ENCODE measurements around the gene NUPR1.
A peak's percentile ranks its signal among the peaks of the same experiment; 100 is the strongest.

Gene NUPR1

DNA sequence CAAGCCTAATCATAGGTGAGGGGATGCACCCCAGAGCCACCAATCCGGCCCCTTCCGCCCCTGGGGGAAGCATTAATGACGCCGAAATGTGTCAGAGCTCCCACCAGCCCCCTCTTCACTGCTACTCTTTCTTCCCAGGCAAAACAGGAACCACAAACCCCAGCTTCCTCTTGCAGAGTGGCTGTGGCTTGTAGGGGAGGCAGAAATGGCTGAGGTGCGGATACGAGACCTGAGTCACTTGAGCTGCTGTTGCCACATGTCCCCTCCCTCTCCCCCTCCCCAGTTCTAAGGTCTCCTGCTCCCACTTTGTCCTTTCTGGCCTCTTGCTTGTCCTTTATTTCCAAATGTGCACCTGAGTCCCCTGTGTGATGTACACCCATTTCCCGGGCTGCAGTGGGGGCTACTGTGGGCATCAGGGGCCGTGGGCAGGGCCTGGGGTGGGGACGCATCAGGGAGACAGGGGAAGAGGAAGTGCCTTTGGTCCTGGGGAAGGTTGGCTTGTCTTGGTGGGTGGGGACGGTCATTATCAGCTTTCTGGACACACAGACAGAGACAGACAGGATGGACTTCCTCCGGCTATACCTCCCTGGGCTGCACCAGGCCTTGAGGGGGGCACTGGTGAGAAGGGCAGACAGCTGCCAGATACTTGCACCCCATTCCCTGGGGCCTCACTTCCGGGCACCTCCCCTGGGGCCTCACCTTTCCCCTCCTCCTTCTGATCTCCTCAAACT lies 44.5 kb downstream of the NUPR1 start, which contains the start of gene APOBR:
Gene APOBR, plus strand, starts transcription at position 523 of the 731 bp plus-strand sequence. Its CDS starts 39 bp downstream, at position 562.
- TF ChIP-seq RAD21 (IDR thresholded peaks at IDR 0.05; ENCODE audit: low read depth), result no peak
- no peak for TF ChIP-seq TCF12 (IDR thresholded peaks at IDR 0.05; ENCODE audit: low read depth)
- no peak for TF ChIP-seq CREB1 (IDR thresholded peaks at IDR 0.05; ENCODE audit: low read depth)
- TF ChIP-seq CEBPB (IDR thresholded peaks at IDR 0.05), result no peak
- TF ChIP-seq, protein P1, sequence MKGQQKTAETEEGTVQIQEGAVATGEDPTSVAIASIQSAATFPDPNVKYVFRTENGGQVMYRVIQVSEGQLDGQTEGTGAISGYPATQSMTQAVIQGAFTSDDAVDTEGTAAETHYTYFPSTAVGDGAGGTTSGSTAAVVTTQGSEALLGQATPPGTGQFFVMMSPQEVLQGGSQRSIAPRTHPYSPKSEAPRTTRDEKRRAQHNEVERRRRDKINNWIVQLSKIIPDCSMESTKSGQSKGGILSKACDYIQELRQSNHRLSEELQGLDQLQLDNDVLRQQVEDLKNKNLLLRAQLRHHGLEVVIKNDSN (IDR thresholded peaks at IDR 0.05), result no peak
- TF ChIP-seq TAF1 (IDR thresholded peaks at IDR 0.05; ENCODE audit: low read depth), result no peak
- TF ChIP-seq FOXM1 (IDR thresholded peaks at IDR 0.05; ENCODE audit: borderline replicate concordance, low read depth), result no peak
- no peak for TF ChIP-seq EGR1 (IDR thresholded peaks at IDR 0.05)
- no peak for TF ChIP-seq ZBTB7A (IDR thresholded peaks at IDR 0.05; ENCODE audit: low read depth)
- no peak for TF ChIP-seq TEAD4 (IDR thresholded peaks at IDR 0.05)
- TF ChIP-seq YY1 (IDR thresholded peaks at IDR 0.05; ENCODE audit: low read depth), result no peak

DNA sequence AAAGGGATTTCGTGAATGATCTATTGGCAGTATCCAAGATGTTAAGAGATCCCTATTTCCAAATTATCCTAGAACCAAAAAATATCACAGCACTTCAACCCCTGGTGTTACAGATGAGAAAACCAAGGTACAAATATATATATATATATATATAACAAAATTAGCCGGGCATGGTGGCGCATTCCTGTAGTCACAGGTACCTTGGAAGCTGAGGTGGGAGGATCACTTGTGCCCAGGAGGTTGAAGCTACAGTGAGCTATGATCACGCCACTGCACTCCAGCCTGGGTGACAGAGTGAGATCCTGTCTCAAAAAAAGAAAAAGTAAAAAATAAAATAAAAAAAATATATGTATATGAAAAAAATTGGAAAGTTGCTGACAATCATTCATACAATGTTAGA lies 46.3 kb downstream of the NUPR1 start:
- TF ChIP-seq TAF1 (IDR thresholded peaks at IDR 0.05; ENCODE audit: low read depth) (no peak), TEAD4 (IDR thresholded peaks at IDR 0.05) (no peak), YY1 (IDR thresholded peaks at IDR 0.05; ENCODE audit: low read depth) (no peak), EP300 (IDR thresholded peaks at IDR 0.05; ENCODE audit: borderline replicate concordance) (no peak), EGR1 (IDR thresholded peaks at IDR 0.05) (no peak), FOXM1 (IDR thresholded peaks at IDR 0.05; ENCODE audit: borderline replicate concordance, low read depth) (no peak), RAD21 (IDR thresholded peaks at IDR 0.05; ENCODE audit: low read depth) (no peak), ZBTB7A (IDR thresholded peaks at IDR 0.05; ENCODE audit: low read depth) (no peak), TCF12 (IDR thresholded peaks at IDR 0.05; ENCODE audit: low read depth) (no peak), NFIC (IDR thresholded peaks at IDR 0.05) (no peak)
- TF ChIP-seq, protein P2, sequence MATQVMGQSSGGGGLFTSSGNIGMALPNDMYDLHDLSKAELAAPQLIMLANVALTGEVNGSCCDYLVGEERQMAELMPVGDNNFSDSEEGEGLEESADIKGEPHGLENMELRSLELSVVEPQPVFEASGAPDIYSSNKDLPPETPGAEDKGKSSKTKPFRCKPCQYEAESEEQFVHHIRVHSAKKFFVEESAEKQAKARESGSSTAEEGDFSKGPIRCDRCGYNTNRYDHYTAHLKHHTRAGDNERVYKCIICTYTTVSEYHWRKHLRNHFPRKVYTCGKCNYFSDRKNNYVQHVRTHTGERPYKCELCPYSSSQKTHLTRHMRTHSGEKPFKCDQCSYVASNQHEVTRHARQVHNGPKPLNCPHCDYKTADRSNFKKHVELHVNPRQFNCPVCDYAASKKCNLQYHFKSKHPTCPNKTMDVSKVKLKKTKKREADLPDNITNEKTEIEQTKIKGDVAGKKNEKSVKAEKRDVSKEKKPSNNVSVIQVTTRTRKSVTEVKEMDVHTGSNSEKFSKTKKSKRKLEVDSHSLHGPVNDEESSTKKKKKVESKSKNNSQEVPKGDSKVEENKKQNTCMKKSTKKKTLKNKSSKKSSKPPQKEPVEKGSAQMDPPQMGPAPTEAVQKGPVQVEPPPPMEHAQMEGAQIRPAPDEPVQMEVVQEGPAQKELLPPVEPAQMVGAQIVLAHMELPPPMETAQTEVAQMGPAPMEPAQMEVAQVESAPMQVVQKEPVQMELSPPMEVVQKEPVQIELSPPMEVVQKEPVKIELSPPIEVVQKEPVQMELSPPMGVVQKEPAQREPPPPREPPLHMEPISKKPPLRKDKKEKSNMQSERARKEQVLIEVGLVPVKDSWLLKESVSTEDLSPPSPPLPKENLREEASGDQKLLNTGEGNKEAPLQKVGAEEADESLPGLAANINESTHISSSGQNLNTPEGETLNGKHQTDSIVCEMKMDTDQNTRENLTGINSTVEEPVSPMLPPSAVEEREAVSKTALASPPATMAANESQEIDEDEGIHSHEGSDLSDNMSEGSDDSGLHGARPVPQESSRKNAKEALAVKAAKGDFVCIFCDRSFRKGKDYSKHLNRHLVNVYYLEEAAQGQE (IDR thresholded peaks at IDR 0.05; ENCODE audit: low read depth), result no peak
- TF ChIP-seq, protein P3, sequence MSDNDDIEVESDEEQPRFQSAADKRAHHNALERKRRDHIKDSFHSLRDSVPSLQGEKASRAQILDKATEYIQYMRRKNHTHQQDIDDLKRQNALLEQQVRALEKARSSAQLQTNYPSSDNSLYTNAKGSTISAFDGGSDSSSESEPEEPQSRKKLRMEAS (IDR thresholded peaks at IDR 0.05), result no peak

DNA sequence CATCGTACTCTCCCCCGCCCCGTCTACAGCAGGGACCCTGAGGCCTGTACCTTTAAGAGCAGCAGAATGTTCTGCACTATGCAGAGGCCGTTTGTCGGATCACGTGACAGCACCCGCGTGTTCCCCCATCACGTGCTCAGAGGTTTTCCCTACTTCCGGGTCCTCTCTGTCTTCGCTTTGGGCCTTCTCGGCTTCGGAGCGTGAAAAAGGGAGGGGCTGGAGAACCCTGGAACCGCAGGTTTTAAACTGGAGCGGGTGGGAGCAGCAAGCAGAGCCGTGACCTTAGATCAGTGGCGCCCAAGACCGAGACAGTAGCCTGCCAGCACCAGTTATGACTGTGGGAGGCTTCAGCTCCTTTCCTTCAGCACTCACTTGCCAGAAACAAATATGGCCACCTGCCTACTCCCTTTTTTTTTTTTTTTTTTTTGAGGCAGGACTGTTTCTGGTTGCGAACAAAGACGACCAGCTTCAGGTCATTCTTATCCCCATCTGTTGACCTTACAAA lies 46.8 kb downstream of the NUPR1 start, which contains the start of gene CLN3:
Gene CLN3, minus strand, starts transcription at position 105 of the 505 bp plus-strand sequence. CDS start 315 bp downstream, outside the sequence.
- TF ChIP-seq, protein P3 (IDR thresholded peaks at IDR 0.05), result peak; percentile 93
- TF ChIP-seq, protein P2 (IDR thresholded peaks at IDR 0.05; ENCODE audit: low read depth), result no peak
- TF ChIP-seq EP300 (IDR thresholded peaks at IDR 0.05; ENCODE audit: borderline replicate concordance), result peak; percentile 19; the same call in 1 of the 2 replicates
- TF ChIP-seq TEAD4 (IDR thresholded peaks at IDR 0.05), result no peak
- TF ChIP-seq, protein P1 (IDR thresholded peaks at IDR 0.05), result peak; percentile 99
- TF ChIP-seq CEBPB (IDR thresholded peaks at IDR 0.05), result no peak
- peak; percentile 98 for TF ChIP-seq YY1 (IDR thresholded peaks at IDR 0.05; ENCODE audit: low read depth)
- TF ChIP-seq NFIC (IDR thresholded peaks at IDR 0.05), result no peak
- TF ChIP-seq TAF1 (IDR thresholded peaks at IDR 0.05; ENCODE audit: low read depth), result no peak; the same call in 1 of the 2 replicates
- no peak for TF ChIP-seq CREB1 (IDR thresholded peaks at IDR 0.05; ENCODE audit: low read depth)
- TF ChIP-seq RAD21 (IDR thresholded peaks at IDR 0.05; ENCODE audit: low read depth), result no peak
- peak; percentile 68; the same call in 1 of the 2 replicates for TF ChIP-seq TCF12 (IDR thresholded peaks at IDR 0.05; ENCODE audit: low read depth)
- peak; percentile 57; the same call in 1 of the 2 replicates for TF ChIP-seq EGR1 (IDR thresholded peaks at IDR 0.05)
- TF ChIP-seq FOXM1 (IDR thresholded peaks at IDR 0.05; ENCODE audit: borderline replicate concordance, low read depth), result no peak
- no peak for TF ChIP-seq ZBTB7A (IDR thresholded peaks at IDR 0.05; ENCODE audit: low read depth)

DNA sequence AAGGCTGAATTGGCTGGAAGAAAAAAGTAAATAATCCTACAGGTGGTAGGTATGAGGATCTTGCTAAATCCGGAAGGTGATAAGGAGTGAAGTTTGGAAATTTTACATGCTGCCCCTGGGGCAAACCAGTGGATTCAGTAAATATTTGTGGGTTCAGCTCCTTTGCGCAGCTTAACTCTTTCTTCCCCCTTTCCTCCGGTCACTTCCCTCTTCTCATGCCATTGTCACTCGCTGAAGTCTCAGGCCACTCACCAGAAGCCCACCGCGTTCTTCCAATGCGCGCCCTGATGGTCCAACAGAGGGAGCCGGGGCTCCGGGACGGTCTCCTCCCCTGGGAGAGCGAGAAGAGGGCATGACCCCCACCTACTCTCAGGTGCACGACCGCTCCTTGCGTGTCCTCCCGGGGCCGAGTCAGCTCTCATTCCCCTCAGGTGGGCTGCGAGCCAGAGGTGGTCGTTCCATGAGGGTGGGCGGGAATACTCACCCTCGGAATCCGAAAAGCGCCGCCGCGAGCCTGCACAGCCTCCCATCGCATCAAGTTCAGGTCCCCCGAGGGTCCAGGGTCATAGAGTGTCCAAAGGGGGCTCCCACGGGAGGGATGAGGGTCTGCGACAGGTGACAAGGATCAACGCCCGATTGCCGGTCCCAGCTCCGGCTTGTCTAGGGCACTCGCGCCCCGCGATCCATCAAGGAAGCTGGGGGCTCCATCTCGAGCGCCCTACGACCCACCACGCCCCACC lies 47.4 kb downstream of the NUPR1 start:
- peak; percentile 98 for TF ChIP-seq ZBTB7A (IDR thresholded peaks at IDR 0.05; ENCODE audit: low read depth)
- TF ChIP-seq RAD21 (IDR thresholded peaks at IDR 0.05; ENCODE audit: low read depth), result peak; percentile 7; the same call in 1 of the 2 replicates
- TF ChIP-seq TEAD4 (IDR thresholded peaks at IDR 0.05), result no peak

DNA sequence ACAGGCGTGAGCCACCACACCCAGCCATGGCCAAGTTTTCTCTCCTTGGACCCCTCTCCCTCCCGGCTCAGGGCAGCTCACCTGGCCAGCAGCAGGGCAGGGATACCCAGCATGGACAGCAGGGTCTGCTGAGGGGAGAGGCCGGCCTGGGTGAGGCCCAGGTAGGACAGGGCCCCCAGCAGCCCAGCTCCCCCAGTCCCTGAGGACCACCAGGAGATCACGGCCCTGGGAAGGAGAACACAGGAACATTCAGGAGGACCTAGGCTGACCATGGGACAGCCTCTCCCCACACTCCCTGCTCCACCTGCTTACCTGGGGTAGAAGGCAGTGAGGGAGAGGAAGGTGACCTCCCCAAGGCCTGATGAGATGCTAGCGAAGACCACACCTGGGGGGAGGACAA lies 52.5 kb downstream of the NUPR1 start:
- TF ChIP-seq, protein P3 (IDR thresholded peaks at IDR 0.05), result no peak
